Subcutaneous abdominal adipose tissue (tissue), 5 donors: Measurements from ENCODE around the gene TMEM100.
A peak's percentile ranks its signal among the peaks of the same experiment; 100 is the strongest.

Experiments used
- H3K27ac ChIP-seq: one replicate; pipeline ENCODE4 v1.7.0; 2013; ENCODE audit warnings: low read depth, mild to moderate bottlenecking, inconsistent platforms, low read length, moderate library complexity
- H3K27me3 ChIP-seq, 5 donors: one replicate each; pipeline ENCODE4 v1.7.0; 2013; ENCODE audit warnings: low read length in 5 of 5, inconsistent platforms in 1 of 5; ENCODE audit not compliant: control insufficient read depth in 5 of 5, insufficient read depth in 4 of 5
- H3K36me3 ChIP-seq, 5 donors: one replicate each; pipeline ENCODE4 v1.7.0; 2013; ENCODE audit warnings: low read length in 5 of 5; ENCODE audit not compliant: control insufficient read depth in 5 of 5, insufficient read depth in 5 of 5
- H3K4me1 ChIP-seq, 5 donors: one replicate each; pipeline ENCODE4 v1.7.0; 2013; ENCODE audit warnings: low read length in 5 of 5, mild to moderate bottlenecking in 3 of 5, moderate library complexity in 1 of 5; ENCODE audit not compliant: control insufficient read depth in 5 of 5, insufficient read depth in 5 of 5
- H3K4me3 ChIP-seq, 5 donors: one replicate each; pipeline ENCODE4 v1.7.0; 2013; ENCODE audit warnings: low read length in 5 of 5, low read depth in 1 of 5
- H3K9ac ChIP-seq, 5 donors: one replicate each; pipeline ENCODE4 v1.7.0; 2013; ENCODE audit warnings: low read length in 5 of 5, mild to moderate bottlenecking in 4 of 5, moderate library complexity in 3 of 5
- H3K9me3 ChIP-seq, 5 donors: one replicate each; pipeline ENCODE4 v1.7.0; 2013; ENCODE audit warnings: low read length in 5 of 5; ENCODE audit not compliant: control insufficient read depth in 5 of 5
- donor health status: healthy.
- donor health status: healthy.
- donor health status: healthy.
- donor health status: healthy.
- donor health status: healthy.

The TMEM100 gene

GRCh38 chr17:55708175-55708974 is 14.3 kb downstream of the TMEM100 start:
- Histone ChIP-seq H3K27me3 (no peaks in the 10 kb centered on the region), H3K27ac (no peak overlapping the region), H3K9me3 (no peaks in the 10 kb centered on the region), H3K4me1 (peaks cover 0 to 26% (median 20%) of the 10 kb centered on the region in 5 donors), H3K36me3 (no peaks in the 10 kb centered on the region), H3K4me3 (no peak overlapping the region), H3K9ac (no peak overlapping the region)

GRCh38 chr17:55706808-55707773 is 15.6 kb downstream of the TMEM100 start:
- Histone ChIP-seq H3K4me3 (no peak overlapping the region), H3K9me3 (peaks cover 0 to 1% (median 0%) of the 10 kb centered on the region in 5 donors), H3K36me3 (no peaks in the 10 kb centered on the region), H3K27ac (peak overlapping the region; percentile 24), H3K27me3 (no peaks in the 10 kb centered on the region), H3K9ac (no peak overlapping the region), H3K4me1 (peaks cover 0 to 26% (median 20%) of the 10 kb centered on the region in 5 donors)

- H3K27ac ChIP-seq = no peak overlapping the region
These were observed 16.8 kb downstream of the TMEM100 start for GRCh38 chr17:55705847-55706246.

GRCh38 chr17:55704401-55704800 is 18.3 kb downstream of the TMEM100 start:
- Histone ChIP-seq H3K4me3 (no peak overlapping the region), H3K36me3 (no peaks in the 10 kb centered on the region), H3K4me1 (peaks cover 0 to 10% (median 7%) of the 10 kb centered on the region in 5 donors), H3K27me3 (no peaks in the 10 kb centered on the region), H3K27ac (no peak overlapping the region), H3K9me3 (peaks cover 0 to 2% (median 0%) of the 10 kb centered on the region in 5 donors), H3K9ac (no peak overlapping the region)

More at GRCh38 chr17:55705847-55706246, 16.8 kb downstream of the TMEM100 start:
- H3K36me3 ChIP-seq = no peaks in the 10 kb centered on the region
- no peak overlapping the region for H3K9ac ChIP-seq
- H3K4me1 ChIP-seq = peaks cover 0 to 22% (median 19%) of the 10 kb centered on the region in 5 donors
- H3K27me3 ChIP-seq = no peaks in the 10 kb centered on the region
- H3K4me3 ChIP-seq = no peak overlapping the region
- peaks cover 0 to 2% (median 0%) of the 10 kb centered on the region in 5 donors for H3K9me3 ChIP-seq

GRCh38 chr17:55702150-55702549 is 20.5 kb downstream of the TMEM100 start:
- H3K27me3 ChIP-seq = no peaks in the 10 kb centered on the region
- peaks cover 0 to 2% (median 0%) of the 10 kb centered on the region in 5 donors for H3K9me3 ChIP-seq
- no peaks in the 10 kb centered on the region for H3K36me3 ChIP-seq
- H3K27ac ChIP-seq = no peak overlapping the region
- H3K9ac ChIP-seq = no peak overlapping the region
- peaks cover 2 to 14% (median 5%) of the 10 kb centered on the region in 5 donors for H3K4me1 ChIP-seq
- H3K4me3 ChIP-seq = no peak overlapping the region

- no peaks in the 10 kb centered on the region for H3K36me3 ChIP-seq
- H3K27me3 ChIP-seq = no peaks in the 10 kb centered on the region
- H3K9ac ChIP-seq = no peak overlapping the region
- no peak overlapping the region for H3K4me3 ChIP-seq
- H3K4me1 ChIP-seq = peaks cover 0 to 12% (median 4%) of the 10 kb centered on the region in 5 donors
- no peak overlapping the region for H3K27ac ChIP-seq
- peaks cover 0 to 2% (median 0%) of the 10 kb centered on the region in 5 donors for H3K9me3 ChIP-seq
These were observed 23.3 kb downstream of the TMEM100 start for GRCh38 chr17:55699181-55699860.

GRCh38 chr17:55694286-55694910 is 28.3 kb downstream of the TMEM100 start:
- no peaks in the 10 kb centered on the region for H3K9me3 ChIP-seq
- peaks cover 2 to 38% (median 33%) of the 10 kb centered on the region in 5 donors for H3K4me1 ChIP-seq
- H3K27me3 ChIP-seq = no peaks in the 10 kb centered on the region
- peak overlapping the region; percentile 60 for H3K27ac ChIP-seq
- no peak overlapping the region for H3K9ac ChIP-seq
- H3K36me3 ChIP-seq = no peaks in the 10 kb centered on the region
- H3K4me3 ChIP-seq = no peak overlapping the region

GRCh38 chr17:55693254-55694216 is 29.1 kb downstream of the TMEM100 start:
- Histone ChIP-seq H3K4me3 (no peak overlapping the region), H3K4me1 (peaks cover 0 to 33% (median 32%) of the 10 kb centered on the region in 5 donors), H3K9me3 (no peaks in the 10 kb centered on the region), H3K36me3 (no peaks in the 10 kb centered on the region), H3K27ac (peak overlapping the region; percentile 60), H3K27me3 (no peaks in the 10 kb centered on the region), H3K9ac (no peak overlapping the region)
